ENCODE measurements around the gene SPATS2.
"Not testable (repeated sequence)": the region's sequence is repeated elsewhere in the genome, so short reads cannot be mapped to it uniquely, and the experiment has no call there.

Gene SPATS2

GRCh38 chr12:49422114-49422513 is 54.9 kb downstream of the SPATS2 start:
- H3K4me3 ChIP-seq (replicated peaks; ENCODE audit: low read depth, low read length): no peak overlapping the region
- H3K27me3 ChIP-seq (replicated peaks; ENCODE audit: control insufficient read depth, insufficient read depth, low read length): no peaks in the 10 kb centered on the region
- no peak for TF ChIP-seq CTCF (IDR thresholded peaks at IDR 0.05; ENCODE audit: insufficient read depth, low read length, poor library complexity, severe bottlenecking)
- DNase-seq (ENCODE audit: extremely low read depth, insufficient read length): no peak
- peaks cover 2% of the 10 kb centered on the region; the same call in 1 of the 2 replicates for H3K36me3 ChIP-seq (ENCODE audit: control insufficient read depth, insufficient read depth, low read length)

- no peak for TF ChIP-seq CTCF (IDR thresholded peaks at IDR 0.05; ENCODE audit: insufficient read depth, low read length, poor library complexity, severe bottlenecking)
- Histone ChIP-seq H3K36me3 (ENCODE audit: control insufficient read depth, insufficient read depth, low read length) (peaks cover 2% of the 10 kb centered on the region; the same call in 1 of the 2 replicates), H3K4me3 (replicated peaks; ENCODE audit: low read depth, low read length) (peak overlapping the region; percentile 35), H3K27me3 (replicated peaks; ENCODE audit: control insufficient read depth, insufficient read depth, low read length) (no peaks in the 10 kb centered on the region)
- peak; percentile 34 for DNase-seq (ENCODE audit: extremely low read depth, insufficient read length)
Observed at GRCh38 chr12:49428793-49429192, 61.5 kb downstream of the SPATS2 start.

GRCh38 chr12:49432616-49433015 is 65.4 kb downstream of the SPATS2 start:
- Histone ChIP-seq H3K36me3 (ENCODE audit: control insufficient read depth, insufficient read depth, low read length) (no peaks in the 10 kb centered on the region), H3K27me3 (replicated peaks; ENCODE audit: control insufficient read depth, insufficient read depth, low read length) (no peaks in the 10 kb centered on the region), H3K4me3 (replicated peaks; ENCODE audit: low read depth, low read length) (no peak overlapping the region)
- no peak for TF ChIP-seq CTCF (IDR thresholded peaks at IDR 0.05; ENCODE audit: insufficient read depth, low read length, poor library complexity, severe bottlenecking)
- DNase-seq (ENCODE audit: extremely low read depth, insufficient read length): no peak

GRCh38 chr12:49436799-49437198 is 69.5 kb downstream of the SPATS2 start:
- not testable (repeated sequence) for H3K36me3 ChIP-seq (ENCODE audit: control insufficient read depth, insufficient read depth, low read length); H3K27me3 ChIP-seq (replicated peaks; ENCODE audit: control insufficient read depth, insufficient read depth, low read length); H3K4me3 ChIP-seq (replicated peaks; ENCODE audit: low read depth, low read length); DNase-seq (ENCODE audit: extremely low read depth, insufficient read length)

- no peaks in the 10 kb centered on the region for H3K27me3 ChIP-seq (replicated peaks; ENCODE audit: control insufficient read depth, insufficient read depth, low read length)
- DNase-seq (ENCODE audit: extremely low read depth, insufficient read length): no peak
- TF ChIP-seq CTCF (IDR thresholded peaks at IDR 0.05; ENCODE audit: insufficient read depth, low read length, poor library complexity, severe bottlenecking): no peak
- H3K4me3 ChIP-seq (replicated peaks; ENCODE audit: low read depth, low read length): no peak overlapping the region
- peaks cover 1% of the 10 kb centered on the region; the same call in 1 of the 2 replicates for H3K36me3 ChIP-seq (ENCODE audit: control insufficient read depth, insufficient read depth, low read length)
Observed at GRCh38 chr12:49439042-49439441, 71.8 kb downstream of the SPATS2 start.

GRCh38 chr12:49440035-49440434 is 72.8 kb downstream of the SPATS2 start:
- no peak for TF ChIP-seq CTCF (IDR thresholded peaks at IDR 0.05; ENCODE audit: insufficient read depth, low read length, poor library complexity, severe bottlenecking)
- H3K4me3 ChIP-seq (replicated peaks; ENCODE audit: low read depth, low read length): no peak overlapping the region
- no peaks in the 10 kb centered on the region for H3K27me3 ChIP-seq (replicated peaks; ENCODE audit: control insufficient read depth, insufficient read depth, low read length)
- H3K36me3 ChIP-seq (ENCODE audit: control insufficient read depth, insufficient read depth, low read length): peaks cover 1% of the 10 kb centered on the region; the same call in 1 of the 2 replicates
- DNase-seq (ENCODE audit: extremely low read depth, insufficient read length): no peak
